Measurements from ENCODE around the gene MRFAP1L1.

GRCh38 chr4:6730603-6731317, 21.1 kb upstream of the MRFAP1L1 start:
- TF ChIP-seq CTCF (conservative IDR thresholded peaks at IDR 0.05; ENCODE audit: low read depth in 2 of 2) (no peak), CREB1 (CRISPR knock-in tag; IDR thresholded peaks at IDR 0.05; ENCODE audit: low read depth) (no peak), NANOG (IDR thresholded peaks at IDR 0.05; ENCODE audit: borderline replicate concordance) (no peak), POLR2AphosphoS5 (IDR thresholded peaks at IDR 0.05; ENCODE audit: low read depth) (no peak), EZH2 (IDR thresholded peaks at IDR 0.05; ENCODE audit: low read depth, unreplicated experiment) (no peak), STAT1 (IDR thresholded peaks at IDR 0.05; ENCODE audit: unreplicated experiment) (no peak), EZH2phosphoT487 (IDR thresholded peaks at IDR 0.05; ENCODE audit: unreplicated experiment) (no peak), ETS1 (IDR thresholded peaks at IDR 0.05) (no peak), ZNF331 (CRISPR knock-in tag; IDR thresholded peaks at IDR 0.05; ENCODE audit: low read depth) (no peak), JUNB (IDR thresholded peaks at IDR 0.05; ENCODE audit: unreplicated experiment) (no peak)
- TF ChIP-seq, protein P1, sequence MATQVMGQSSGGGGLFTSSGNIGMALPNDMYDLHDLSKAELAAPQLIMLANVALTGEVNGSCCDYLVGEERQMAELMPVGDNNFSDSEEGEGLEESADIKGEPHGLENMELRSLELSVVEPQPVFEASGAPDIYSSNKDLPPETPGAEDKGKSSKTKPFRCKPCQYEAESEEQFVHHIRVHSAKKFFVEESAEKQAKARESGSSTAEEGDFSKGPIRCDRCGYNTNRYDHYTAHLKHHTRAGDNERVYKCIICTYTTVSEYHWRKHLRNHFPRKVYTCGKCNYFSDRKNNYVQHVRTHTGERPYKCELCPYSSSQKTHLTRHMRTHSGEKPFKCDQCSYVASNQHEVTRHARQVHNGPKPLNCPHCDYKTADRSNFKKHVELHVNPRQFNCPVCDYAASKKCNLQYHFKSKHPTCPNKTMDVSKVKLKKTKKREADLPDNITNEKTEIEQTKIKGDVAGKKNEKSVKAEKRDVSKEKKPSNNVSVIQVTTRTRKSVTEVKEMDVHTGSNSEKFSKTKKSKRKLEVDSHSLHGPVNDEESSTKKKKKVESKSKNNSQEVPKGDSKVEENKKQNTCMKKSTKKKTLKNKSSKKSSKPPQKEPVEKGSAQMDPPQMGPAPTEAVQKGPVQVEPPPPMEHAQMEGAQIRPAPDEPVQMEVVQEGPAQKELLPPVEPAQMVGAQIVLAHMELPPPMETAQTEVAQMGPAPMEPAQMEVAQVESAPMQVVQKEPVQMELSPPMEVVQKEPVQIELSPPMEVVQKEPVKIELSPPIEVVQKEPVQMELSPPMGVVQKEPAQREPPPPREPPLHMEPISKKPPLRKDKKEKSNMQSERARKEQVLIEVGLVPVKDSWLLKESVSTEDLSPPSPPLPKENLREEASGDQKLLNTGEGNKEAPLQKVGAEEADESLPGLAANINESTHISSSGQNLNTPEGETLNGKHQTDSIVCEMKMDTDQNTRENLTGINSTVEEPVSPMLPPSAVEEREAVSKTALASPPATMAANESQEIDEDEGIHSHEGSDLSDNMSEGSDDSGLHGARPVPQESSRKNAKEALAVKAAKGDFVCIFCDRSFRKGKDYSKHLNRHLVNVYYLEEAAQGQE (IDR thresholded peaks at IDR 0.05; ENCODE audit: unreplicated experiment) = no peak
- TF ChIP-seq, protein P2, sequence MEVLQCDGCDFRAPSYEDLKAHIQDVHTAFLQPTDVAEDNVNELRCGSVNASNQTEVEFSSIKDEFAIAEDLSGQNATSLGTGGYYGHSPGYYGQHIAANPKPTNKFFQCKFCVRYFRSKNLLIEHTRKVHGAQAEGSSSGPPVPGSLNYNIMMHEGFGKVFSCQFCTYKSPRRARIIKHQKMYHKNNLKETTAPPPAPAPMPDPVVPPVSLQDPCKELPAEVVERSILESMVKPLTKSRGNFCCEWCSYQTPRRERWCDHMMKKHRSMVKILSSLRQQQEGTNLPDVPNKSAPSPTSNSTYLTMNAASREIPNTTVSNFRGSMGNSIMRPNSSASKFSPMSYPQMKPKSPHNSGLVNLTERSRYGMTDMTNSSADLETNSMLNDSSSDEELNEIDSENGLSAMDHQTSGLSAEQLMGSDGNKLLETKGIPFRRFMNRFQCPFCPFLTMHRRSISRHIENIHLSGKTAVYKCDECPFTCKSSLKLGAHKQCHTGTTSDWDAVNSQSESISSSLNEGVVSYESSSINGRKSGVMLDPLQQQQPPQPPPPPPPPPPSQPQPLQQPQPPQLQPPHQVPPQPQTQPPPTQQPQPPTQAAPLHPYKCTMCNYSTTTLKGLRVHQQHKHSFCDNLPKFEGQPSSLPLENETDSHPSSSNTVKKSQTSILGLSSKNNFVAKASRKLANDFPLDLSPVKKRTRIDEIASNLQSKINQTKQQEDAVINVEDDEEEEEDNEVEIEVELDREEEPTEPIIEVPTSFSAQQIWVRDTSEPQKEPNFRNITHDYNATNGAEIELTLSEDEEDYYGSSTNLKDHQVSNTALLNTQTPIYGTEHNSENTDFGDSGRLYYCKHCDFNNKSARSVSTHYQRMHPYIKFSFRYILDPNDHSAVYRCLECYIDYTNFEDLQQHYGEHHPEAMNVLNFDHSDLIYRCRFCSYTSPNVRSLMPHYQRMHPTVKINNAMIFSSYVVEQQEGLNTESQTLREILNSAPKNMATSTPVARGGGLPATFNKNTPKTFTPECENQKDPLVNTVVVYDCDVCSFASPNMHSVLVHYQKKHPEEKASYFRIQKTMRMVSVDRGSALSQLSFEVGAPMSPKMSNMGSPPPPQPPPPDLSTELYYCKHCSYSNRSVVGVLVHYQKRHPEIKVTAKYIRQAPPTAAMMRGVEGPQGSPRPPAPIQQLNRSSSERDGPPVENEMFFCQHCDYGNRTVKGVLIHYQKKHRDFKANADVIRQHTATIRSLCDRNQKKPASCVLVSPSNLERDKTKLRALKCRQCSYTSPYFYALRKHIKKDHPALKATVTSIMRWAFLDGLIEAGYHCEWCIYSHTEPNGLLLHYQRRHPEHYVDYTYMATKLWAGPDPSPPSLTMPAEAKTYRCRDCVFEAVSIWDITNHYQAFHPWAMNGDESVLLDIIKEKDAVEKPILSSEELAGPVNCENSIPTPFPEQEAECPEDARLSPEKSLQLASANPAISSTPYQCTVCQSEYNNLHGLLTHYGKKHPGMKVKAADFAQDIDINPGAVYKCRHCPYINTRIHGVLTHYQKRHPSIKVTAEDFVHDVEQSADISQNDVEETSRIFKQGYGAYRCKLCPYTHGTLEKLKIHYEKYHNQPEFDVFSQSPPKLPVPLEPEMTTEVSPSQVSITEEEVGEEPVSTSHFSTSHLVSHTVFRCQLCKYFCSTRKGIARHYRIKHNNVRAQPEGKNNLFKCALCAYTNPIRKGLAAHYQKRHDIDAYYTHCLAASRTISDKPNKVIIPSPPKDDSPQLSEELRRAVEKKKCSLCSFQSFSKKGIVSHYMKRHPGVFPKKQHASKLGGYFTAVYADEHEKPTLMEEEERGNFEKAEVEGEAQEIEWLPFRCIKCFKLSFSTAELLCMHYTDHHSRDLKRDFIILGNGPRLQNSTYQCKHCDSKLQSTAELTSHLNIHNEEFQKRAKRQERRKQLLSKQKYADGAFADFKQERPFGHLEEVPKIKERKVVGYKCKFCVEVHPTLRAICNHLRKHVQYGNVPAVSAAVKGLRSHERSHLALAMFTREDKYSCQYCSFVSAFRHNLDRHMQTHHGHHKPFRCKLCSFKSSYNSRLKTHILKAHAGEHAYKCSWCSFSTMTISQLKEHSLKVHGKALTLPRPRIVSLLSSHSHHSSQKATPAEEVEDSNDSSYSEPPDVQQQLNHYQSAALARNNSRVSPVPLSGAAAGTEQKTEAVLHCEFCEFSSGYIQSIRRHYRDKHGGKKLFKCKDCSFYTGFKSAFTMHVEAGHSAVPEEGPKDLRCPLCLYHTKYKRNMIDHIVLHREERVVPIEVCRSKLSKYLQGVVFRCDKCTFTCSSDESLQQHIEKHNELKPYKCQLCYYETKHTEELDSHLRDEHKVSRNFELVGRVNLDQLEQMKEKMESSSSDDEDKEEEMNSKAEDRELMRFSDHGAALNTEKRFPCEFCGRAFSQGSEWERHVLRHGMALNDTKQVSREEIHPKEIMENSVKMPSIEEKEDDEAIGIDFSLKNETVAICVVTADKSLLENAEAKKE (CRISPR knock-in tag; IDR thresholded peaks at IDR 0.05) = no peak
